Right lobe of liver (tissue), 6 donors: ENCODE results near the gene FAXC. TPM values are rescaled to one million over a fixed set of nuclear protein-coding genes. Genes with fewer than 3 reads are reported as not detected.
"Not testable (repeated sequence)": the region's sequence is repeated elsewhere in the genome, so short reads cannot be mapped to it uniquely, and the experiment has no call there.

Source experiments
- ATAC-seq, 4 donors: fragments of 200-7000 bp; cut with Tn5 transposase; one replicate each; pipeline ENCODE4 v1.9.1; 2020; ENCODE audit warnings: mild to moderate bottlenecking in 4 of 4, moderate library complexity in 4 of 4
- DNase-seq, 3 donors: peaks; one replicate each; pipeline ENCODE4 v3.0.0-alpha.2; 2020
- H3K27ac ChIP-seq, 3 donors: fragments of 200-600 bp; one replicate each; pipeline ENCODE4 v1.8.0; 2022
- H3K27me3 ChIP-seq, 2 donors: fragments of 200-600 bp; one replicate each; pipeline ENCODE4 v1.8.0; 2022
- H3K36me3 ChIP-seq, 4 donors: fragments of 200-600 bp; sonication (generic) in 1 of 4; one replicate each; pipeline versions ENCODE4 v1.5.1 to v1.8.0; 2017 to 2022; ENCODE audit warnings: control low read depth in 1 of 4
- H3K4me1 ChIP-seq, 4 donors: fragments of 200-600 bp; sonication (generic) in 1 of 4; one replicate each; pipeline versions ENCODE4 v1.5.1 to v1.8.0; 2017 to 2022; ENCODE audit warnings: control low read depth in 1 of 4
- H3K4me3 ChIP-seq, 3 donors: fragments of 200-600 bp; one replicate each; pipeline ENCODE4 v1.8.0; 2022
- H3K9me3 ChIP-seq, 4 donors: fragments of 200-600 bp; sonication (generic) in 1 of 4; one replicate each; pipeline versions ENCODE4 v1.5.1 to v1.8.0; 2017 to 2022; ENCODE audit warnings: control low read depth in 1 of 4
- CTCF ChIP-seq, 4 donors: fragments of 200-600 bp in 3 of 4; fragments of 450-650 bp in 1 of 4; IDR thresholded peaks; one replicate each; pipeline versions ENCODE4 v1.5.1 to v1.8.0; 2016 to 2022; ENCODE audit warnings: antibody characterized with exemption in 4 of 4, mild to moderate bottlenecking in 2 of 4
- POLR2A ChIP-seq: fragments of 450-650 bp; IDR thresholded peaks from one replicate; pipeline ENCODE4 v1.6.1; 2017; ENCODE audit warnings: antibody characterized with exemption, mild to moderate bottlenecking
- WGBS: methylation state at CpG from one replicate; pipeline ENCODE4 v1.1.6; 2018; ENCODE audit warnings: low coverage, low lambda C conversion rate; ENCODE audit not compliant: insufficient coverage; ENCODE audit errors: missing lambda C conversion rate; 5-methylcytosine and 5-hydroxymethylcytosine counted together
- intact Hi-C, 2 donors: fragments of 100-400 bp; cut with DNase I; formaldehyde crosslinking; loops; one replicate each; pipeline versions ENCODE4 v1.11.2 to v1.14.1; 2022
- total RNA-seq, 6 experiments: library from RNA; depleted of rRNA in 2 of 6; stranded (reverse); fragments of >200 nt in 2 of 6; fragmentation: NEBNext Ultra II Directional in 3 of 6; extraction: Animal tissue kit (Norgen Biotek cat#: 25700) in 3 of 6; gene quantifications; one replicate each; pipeline versions ENCODE4 v1.1.0 to v1.2.4, GENCODE V29; 2016 to 2023
- donor health status: DM: no; HTN: yes; CAD: no.
- donor health status: DM: no; HTN: no; CAD: no.
- donor health status: DM: no; HTN: no; CAD: no.
- donor health status: DM: no; HTN: yes; CAD: no.
- donor health status: DM: no; HTN: yes; CAD: no.

Gene FAXC
- total RNA-seq, 6 experiments from 2014 or later: not detected

DNA sequence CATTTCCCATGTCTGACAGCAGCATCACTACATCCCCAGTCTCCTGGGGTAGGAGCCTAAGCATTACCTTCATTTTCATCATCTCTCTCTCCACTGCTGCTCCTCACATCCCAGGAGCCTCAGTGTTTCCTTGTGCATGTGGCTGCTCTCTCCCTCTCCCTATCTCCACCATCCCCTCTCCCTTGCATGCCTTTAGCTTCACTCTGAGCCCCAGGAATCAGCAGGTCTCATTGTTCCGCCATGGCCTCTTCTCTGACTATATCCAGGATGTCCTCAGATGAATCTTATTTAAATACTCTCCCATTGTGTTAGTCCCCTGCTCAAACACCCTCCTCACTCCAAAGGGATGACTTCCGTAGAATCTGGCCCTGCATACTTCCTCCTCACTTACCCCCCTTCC, 79.4 kb downstream of the FAXC start:
- intact Hi-C loops: no loop called here
- ATAC-seq (no peak), DNase-seq (no peak)
- 50% methylated on average over 2 of the region's 2 CpGs for WGBS
- Histone ChIP-seq H3K27ac (no peak overlapping the region), H3K9me3 (no peaks in the 10 kb centered on the region), H3K4me3 (no peak overlapping the region), H3K36me3 (no peaks in the 10 kb centered on the region), H3K4me1 (no peaks in the 10 kb centered on the region), H3K27me3 (no peaks in the 10 kb centered on the region)
- TF ChIP-seq CTCF (IDR thresholded peaks at IDR 0.05) (no peak), POLR2A (no peak)

DNA sequence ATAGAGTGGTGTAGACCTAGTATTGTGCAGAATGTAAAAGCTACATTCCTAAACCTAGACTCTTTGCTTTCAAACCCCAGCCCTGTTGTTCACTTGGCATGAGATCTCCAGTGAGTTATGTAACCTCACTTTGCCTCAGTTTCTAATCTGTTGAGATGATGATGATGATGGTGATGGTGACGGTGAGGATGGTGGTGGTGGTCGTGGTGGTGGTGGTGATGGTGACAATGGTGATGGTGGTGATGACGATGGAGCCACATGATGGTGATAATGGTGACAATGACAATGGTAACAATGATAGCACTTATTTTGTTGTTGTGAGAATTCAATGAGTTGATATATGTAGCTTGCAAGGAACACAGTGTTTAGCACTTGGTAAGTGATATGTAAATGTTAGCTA, 80.3 kb downstream of the FAXC start:
- no peaks in the 10 kb centered on the region for H3K27me3 ChIP-seq
- intact Hi-C loops: no loop called here
- ATAC-seq: no peak
- no peak overlapping the region for H3K27ac ChIP-seq
- no peak for DNase-seq
- H3K9me3 ChIP-seq: no peaks in the 10 kb centered on the region
- H3K4me3 ChIP-seq: no peak overlapping the region
- TF ChIP-seq POLR2A (no peak), CTCF (IDR thresholded peaks at IDR 0.05) (no peak)
- 52% methylated on average over 3 of the region's 3 CpGs for WGBS
- no peaks in the 10 kb centered on the region for H3K36me3 ChIP-seq
- no peaks in the 10 kb centered on the region for H3K4me1 ChIP-seq

DNA sequence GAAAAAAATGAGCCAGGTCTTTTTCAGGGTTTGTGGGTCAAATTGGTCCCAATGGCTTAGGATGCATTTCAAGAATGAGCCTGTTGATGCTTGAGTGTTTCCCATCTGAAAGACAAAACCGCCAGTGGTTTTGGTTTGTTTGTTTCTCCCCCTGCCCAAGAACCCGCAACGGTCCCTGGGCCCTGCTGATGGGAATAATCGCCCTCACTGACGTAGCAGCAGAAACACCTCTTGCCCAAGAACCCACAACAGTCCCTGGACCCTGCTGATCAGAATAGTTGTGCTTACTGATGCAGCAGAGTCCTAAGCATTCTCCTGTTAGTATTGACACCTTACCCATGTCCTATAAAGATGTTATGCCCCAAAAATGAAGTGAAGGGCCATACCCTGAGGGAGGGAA, 82.5 kb downstream of the FAXC start:
- 33% methylated on average over 1 of the region's 5 CpGs for WGBS
- H3K27me3 ChIP-seq, intact Hi-C loops, H3K9me3 ChIP-seq, H3K4me1 ChIP-seq, H3K27ac ChIP-seq, H3K36me3 ChIP-seq, DNase-seq, H3K4me3 ChIP-seq, ATAC-seq: not testable (repeated sequence)

DNA sequence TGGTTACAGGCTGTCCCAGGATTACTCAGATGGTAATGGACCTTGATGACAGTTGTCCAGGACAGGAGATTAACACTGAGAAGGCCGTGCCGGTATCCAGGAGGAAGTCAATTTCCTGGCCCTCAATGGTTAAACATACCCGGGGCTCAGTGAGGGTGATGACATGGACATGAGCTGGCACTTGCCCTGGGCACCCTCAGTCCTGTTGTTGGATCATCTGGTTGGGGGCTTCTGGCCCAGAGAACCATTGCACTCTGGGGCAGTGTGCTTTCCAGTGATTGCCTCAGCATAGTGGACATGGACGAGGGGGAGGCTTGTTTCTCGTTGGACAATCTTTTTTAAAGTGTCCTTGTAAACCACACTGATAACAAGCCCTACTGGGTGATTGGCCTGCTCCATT, 84.0 kb downstream of the FAXC start:
- WGBS: no CpG with 5 or more reads among the region's 5 CpGs
- intact Hi-C loops, H3K9me3 ChIP-seq, H3K4me1 ChIP-seq, ATAC-seq, H3K4me3 ChIP-seq, H3K27ac ChIP-seq, DNase-seq, H3K27me3 ChIP-seq, H3K36me3 ChIP-seq: not testable (repeated sequence)

DNA sequence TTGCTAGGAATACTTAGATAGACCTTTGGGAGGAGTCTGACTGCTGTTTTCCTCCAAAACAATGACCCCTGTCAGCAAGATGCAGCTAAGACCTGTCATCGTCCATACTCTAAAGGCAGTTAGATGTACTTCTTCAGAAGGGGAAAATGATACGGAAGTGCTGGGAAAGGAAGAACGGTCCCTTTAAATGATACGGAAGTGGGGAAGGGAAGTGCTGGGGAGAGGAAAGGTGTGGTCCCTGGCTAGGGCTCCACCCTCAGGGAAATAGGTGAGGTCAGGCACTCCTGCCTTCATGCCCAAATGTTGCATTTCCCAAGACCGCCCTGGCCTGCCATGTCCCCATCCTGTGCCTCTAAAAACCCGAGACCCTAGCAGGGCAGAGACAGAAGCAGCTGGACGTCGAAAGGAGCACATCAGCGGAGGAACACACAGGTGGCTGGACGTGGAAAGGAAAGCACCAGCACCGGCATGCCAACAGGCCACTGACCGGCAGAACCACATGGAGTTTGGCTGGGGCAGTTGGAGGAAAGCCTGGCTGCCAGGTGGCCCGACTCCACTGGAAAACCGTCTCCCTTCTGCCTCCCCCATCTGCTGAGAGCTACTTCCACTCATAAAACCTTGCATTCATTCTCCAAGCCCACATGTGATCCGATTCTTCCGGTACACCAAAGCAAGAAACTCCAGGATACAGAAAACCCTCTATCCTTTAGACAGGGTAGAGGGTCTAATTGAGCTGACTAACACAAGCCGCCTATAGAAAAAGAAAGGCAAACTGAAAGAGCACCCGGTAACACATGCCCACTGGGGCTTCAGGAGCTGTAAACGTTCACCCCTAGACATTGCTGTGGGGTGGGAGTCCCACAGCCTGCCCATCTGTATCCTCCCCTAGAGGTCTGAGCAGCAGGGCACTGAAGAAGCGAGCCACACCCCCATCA, 94.6 kb downstream of the FAXC start:
- intact Hi-C loops: no loop called here
- no peak for TF ChIP-seq CTCF (IDR thresholded peaks at IDR 0.05)
- TF ChIP-seq POLR2A: no peak
- 51% methylated on average over 9 of the region's 20 CpGs for WGBS

More for the DNA sequence above, 94.6 kb downstream of the FAXC start:
- Histone ChIP-seq H3K4me3 (no peak overlapping the region), H3K27ac (no peak overlapping the region), H3K27me3 (no peaks in the 10 kb centered on the region), H3K9me3 (no peaks in the 10 kb centered on the region), H3K4me1 (no peaks in the 10 kb centered on the region), H3K36me3 (no peaks in the 10 kb centered on the region)
- DNase-seq: no peak
- ATAC-seq: no peak
